GM12891 (cell line): ENCODE data around the gene TRPT1.

Experiments
- POLR2A ChIP-seq: IDR thresholded peaks from 2 replicates; pipeline ENCODE4 v1.6.1; 2011; ENCODE audit warnings: low read depth, low read length, control low read depth
- POLR2AphosphoS5 ChIP-seq: IDR thresholded peaks from 2 replicates; pipeline ENCODE4 v1.6.1; 2011; ENCODE audit warnings: low read depth, low read length, control low read depth
- POU2F2 ChIP-seq: IDR thresholded peaks from 2 replicates; pipeline ENCODE4 v1.6.1; 2011; ENCODE audit warnings: low read depth, mild to moderate bottlenecking, control low read depth, low read length, moderate library complexity
- SPI1 ChIP-seq: IDR thresholded peaks from 2 replicates; pipeline ENCODE4 v1.6.1; 2011; ENCODE audit warnings: low read depth, low read length, control low read depth
- TAF1 ChIP-seq: IDR thresholded peaks from 2 replicates; pipeline ENCODE4 v1.6.1; 2011; ENCODE audit warnings: low read depth, low read length, control low read depth

- TF ChIP-seq POU2F2 (peak; percentile 91), POLR2A (peak; percentile 67), TAF1 (peak; percentile 62; the same call in 1 of the 2 replicates), SPI1 (peak; percentile 67), POLR2AphosphoS5 (peak; percentile 75)
Measured at GRCh38 chr11:64269540-64270220, 43.7 kb upstream of the TRPT1 start.
